Measurements from ENCODE around the gene CADM1.

The CADM1 gene

DNA sequence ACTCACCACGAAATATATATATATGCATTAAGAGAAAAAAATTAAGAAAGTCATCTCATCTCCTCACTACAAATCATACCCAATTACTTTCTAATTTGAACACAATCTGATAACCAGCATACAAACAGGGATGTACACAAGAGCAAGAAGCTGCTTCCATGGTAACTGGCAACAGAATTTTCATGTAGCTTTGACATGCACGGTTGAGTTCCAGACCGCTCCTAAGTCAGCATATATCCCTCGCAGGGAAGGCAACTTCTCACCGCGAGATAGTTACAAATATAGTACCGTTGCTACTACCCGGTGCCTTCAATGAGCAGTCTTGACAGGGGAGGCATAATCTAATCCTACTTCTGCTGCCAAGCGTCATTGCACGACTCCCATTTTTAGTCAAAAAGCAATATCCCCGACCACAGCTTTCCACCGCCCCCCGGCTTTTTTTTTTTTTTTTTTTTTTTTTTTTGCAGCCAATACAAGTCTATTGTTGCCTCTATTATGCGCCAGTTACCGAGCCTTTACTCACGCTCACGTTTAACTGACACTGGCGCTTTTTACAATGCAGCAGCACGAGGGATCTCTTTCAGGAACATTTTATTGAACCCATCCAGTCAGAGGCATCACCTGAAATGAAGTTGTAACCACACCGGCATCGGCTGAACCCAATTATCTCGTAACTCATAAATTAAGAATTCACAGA lies 2.2 kb downstream of the CADM1 start:
- TF ChIP-seq GATA3 (IDR thresholded peaks at IDR 0.05; ENCODE audit: low read depth, low read length) (no peak), GATA2 (IDR thresholded peaks at IDR 0.05; ENCODE audit: low read depth, low read length) (no peak)

DNA sequence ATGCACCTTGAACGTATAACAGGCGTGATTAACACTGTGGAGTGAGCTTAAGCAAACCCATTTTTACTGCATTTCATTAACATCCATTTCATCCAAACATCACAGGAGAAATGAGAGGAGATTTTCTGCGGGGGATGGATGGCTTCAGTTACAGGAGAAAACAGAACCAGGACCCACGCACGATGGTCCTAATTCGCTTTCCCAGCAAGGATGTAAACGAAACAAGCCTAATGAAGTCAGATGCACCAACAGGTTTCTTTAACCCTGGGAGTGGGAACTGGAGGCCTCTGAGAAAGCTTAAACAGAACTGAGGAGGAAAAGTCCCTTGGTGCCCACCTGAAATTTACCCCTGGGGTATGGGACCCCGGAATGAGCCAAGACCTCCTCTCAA lies 2.7 kb downstream of the CADM1 start:
- TF ChIP-seq GATA3 (IDR thresholded peaks at IDR 0.05; ENCODE audit: low read depth, low read length) = no peak
- TF ChIP-seq GATA2 (IDR thresholded peaks at IDR 0.05; ENCODE audit: low read depth, low read length) = no peak

GRCh38 chr11:115500547-115501501 lies 3.4 kb downstream of the CADM1 start:
- TF ChIP-seq GATA2 (IDR thresholded peaks at IDR 0.05; ENCODE audit: low read depth, low read length) (no peak), GATA3 (IDR thresholded peaks at IDR 0.05; ENCODE audit: low read depth, low read length) (no peak)

- no peak for TF ChIP-seq GATA2 (IDR thresholded peaks at IDR 0.05; ENCODE audit: low read depth, low read length)
- no peak for TF ChIP-seq GATA3 (IDR thresholded peaks at IDR 0.05; ENCODE audit: low read depth, low read length)
These were observed 4.3 kb downstream of the CADM1 start for GRCh38 chr11:115499891-115500290.

GRCh38 chr11:115499241-115499799 lies 4.9 kb downstream of the CADM1 start:
- peak; percentile 85 for TF ChIP-seq GATA2 (IDR thresholded peaks at IDR 0.05; ENCODE audit: low read depth, low read length)
- peak; percentile 67; the same call in 1 of the 2 replicates for TF ChIP-seq GATA3 (IDR thresholded peaks at IDR 0.05; ENCODE audit: low read depth, low read length)

- TF ChIP-seq GATA3 (IDR thresholded peaks at IDR 0.05; ENCODE audit: low read depth, low read length) = no peak
- TF ChIP-seq GATA2 (IDR thresholded peaks at IDR 0.05; ENCODE audit: low read depth, low read length) = no peak
These were observed 5.9 kb downstream of the CADM1 start for GRCh38 chr11:115498354-115498753.

DNA sequence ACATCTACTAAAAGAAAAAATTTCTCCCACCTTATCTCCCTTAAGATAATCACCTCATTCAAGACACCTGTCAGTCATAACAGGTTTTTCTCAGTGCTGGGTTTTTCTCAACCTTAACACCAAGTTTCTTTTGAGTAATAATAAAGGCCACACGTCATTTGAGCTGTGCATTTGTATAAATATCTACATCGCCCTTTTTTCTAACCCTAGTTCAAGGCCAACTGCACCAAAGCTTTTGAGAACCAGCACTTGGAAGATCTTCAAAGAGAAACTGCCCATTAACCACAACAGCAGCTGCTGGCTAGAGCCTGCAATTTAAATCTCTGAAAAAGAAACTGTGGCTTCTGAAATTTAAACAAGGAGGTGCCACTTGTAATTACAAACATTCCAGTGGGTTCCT lies 6.9 kb downstream of the CADM1 start:
- no peak for TF ChIP-seq GATA2 (IDR thresholded peaks at IDR 0.05; ENCODE audit: low read depth, low read length)
- no peak for TF ChIP-seq GATA3 (IDR thresholded peaks at IDR 0.05; ENCODE audit: low read depth, low read length)

DNA sequence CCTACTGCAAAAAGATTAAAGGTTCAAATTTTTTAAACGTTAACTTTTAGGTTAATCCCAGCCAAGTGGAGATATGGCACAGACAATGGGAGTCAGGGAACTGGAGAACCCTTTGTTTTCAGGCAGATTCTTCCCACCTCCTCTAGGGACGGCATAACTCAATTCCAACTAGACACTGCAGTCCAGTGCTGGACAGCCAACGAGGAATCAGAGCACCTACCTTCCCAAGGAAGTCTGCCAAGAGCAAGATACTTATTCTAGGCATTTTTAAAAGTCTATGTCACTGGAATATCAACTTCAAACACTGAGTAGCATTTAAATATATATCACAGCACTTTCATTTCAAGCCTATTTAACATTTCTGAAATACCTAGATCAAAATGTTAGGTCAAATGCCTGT lies 7.3 kb downstream of the CADM1 start:
- no peak for TF ChIP-seq GATA3 (IDR thresholded peaks at IDR 0.05; ENCODE audit: low read depth, low read length)

GRCh38 chr11:115493905-115494304 lies 10.3 kb downstream of the CADM1 start:
- TF ChIP-seq GATA3 (IDR thresholded peaks at IDR 0.05; ENCODE audit: low read depth, low read length) = no peak
- no peak for TF ChIP-seq GATA2 (IDR thresholded peaks at IDR 0.05; ENCODE audit: low read depth, low read length)

- TF ChIP-seq GATA2 (IDR thresholded peaks at IDR 0.05; ENCODE audit: low read depth, low read length) = no peak
- no peak for TF ChIP-seq GATA3 (IDR thresholded peaks at IDR 0.05; ENCODE audit: low read depth, low read length)
These were observed 10.7 kb downstream of the CADM1 start for GRCh38 chr11:115493488-115493887.

DNA sequence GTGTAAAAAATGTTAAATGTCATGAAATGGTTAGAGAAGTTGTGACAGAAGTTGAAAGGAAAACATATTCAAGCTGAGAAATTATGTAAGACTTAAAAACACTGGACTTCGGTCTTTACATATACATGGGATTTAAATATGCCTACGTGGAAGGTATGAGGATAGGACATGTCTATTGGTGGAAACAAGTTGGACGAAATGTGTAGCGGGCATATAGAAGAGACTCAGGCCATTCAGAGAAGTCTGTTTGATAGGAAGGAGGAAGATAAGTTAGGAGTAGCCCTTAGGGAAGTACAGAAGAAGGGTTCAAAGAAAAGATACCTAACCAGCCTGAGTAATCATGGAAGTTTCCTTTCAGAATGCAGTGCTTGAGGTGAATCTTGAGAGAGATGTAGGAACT lies 14.7 kb downstream of the CADM1 start:
- TF ChIP-seq GATA2 (IDR thresholded peaks at IDR 0.05; ENCODE audit: low read depth, low read length) = no peak
- no peak for TF ChIP-seq GATA3 (IDR thresholded peaks at IDR 0.05; ENCODE audit: low read depth, low read length)

GRCh38 chr11:115488945-115489344 lies 15.3 kb downstream of the CADM1 start:
- TF ChIP-seq GATA2 (IDR thresholded peaks at IDR 0.05; ENCODE audit: low read depth, low read length) (no peak), GATA3 (IDR thresholded peaks at IDR 0.05; ENCODE audit: low read depth, low read length) (no peak)

DNA sequence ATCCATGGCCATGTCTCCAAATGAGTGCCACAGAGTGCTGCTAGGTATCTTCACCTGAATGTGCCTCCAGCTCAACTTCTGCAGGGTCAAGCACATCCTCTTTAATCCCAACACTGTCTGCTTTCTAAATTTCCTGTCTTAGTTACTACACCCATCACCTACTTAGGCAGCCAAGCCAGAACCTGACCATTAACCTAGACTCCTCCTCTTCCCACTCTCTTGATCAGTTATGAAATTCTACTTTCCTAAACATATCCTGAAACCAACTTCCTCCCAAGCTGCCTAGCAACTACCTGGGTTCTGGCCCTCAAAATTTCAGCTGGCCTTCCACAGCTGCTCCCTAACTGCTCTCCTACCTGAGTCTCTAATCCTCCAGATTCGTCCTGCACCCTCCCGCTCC lies 22.7 kb downstream of the CADM1 start:
- no peak for TF ChIP-seq GATA3 (IDR thresholded peaks at IDR 0.05; ENCODE audit: low read depth, low read length)
- no peak for TF ChIP-seq GATA2 (IDR thresholded peaks at IDR 0.05; ENCODE audit: low read depth, low read length)

- TF ChIP-seq GATA2 (IDR thresholded peaks at IDR 0.05; ENCODE audit: low read depth, low read length) (no peak), GATA3 (IDR thresholded peaks at IDR 0.05; ENCODE audit: low read depth, low read length) (no peak)
These were observed 23.6 kb downstream of the CADM1 start for GRCh38 chr11:115480611-115481010.

Measured in SH-SY5Y (cell line).